IMR-90 (cell line): ENCODE measurements around the gene RAB14.

Source experiments
- BHLHE40 ChIP-seq: fragments of 150-350 bp; IDR thresholded peaks from 2 replicates; pipeline ENCODE4 v1.6.1; 2016; ENCODE audit warnings: mild to moderate bottlenecking, low read depth, low read length
- MAZ ChIP-seq: IDR thresholded peaks from 2 replicates; pipeline ENCODE4 v1.6.1; 2012; ENCODE audit warnings: low read depth, mild to moderate bottlenecking, low read length, improper control_type of control experiment, moderate library complexity, borderline replicate concordance
- POLR2A ChIP-seq: IDR thresholded peaks from 2 replicates; pipeline ENCODE4 v1.6.1; 2012; ENCODE audit warnings: mild to moderate bottlenecking, low read depth, low read length
- TF ChIP-seq, protein P1 (sequence below): conservative IDR thresholded peaks from 2 replicates; pipeline ENCODE4 v1.5.1; 2012; ENCODE audit warnings: mild to moderate bottlenecking, low read depth, low read length, improper control_type of control experiment
- TF ChIP-seq, protein P2 (sequence below): fragments of 150-350 bp; IDR thresholded peaks from 2 replicates; pipeline ENCODE4 v1.6.1; 2017; ENCODE audit warnings: mild to moderate bottlenecking, antibody characterized with exemption, low read length, low read depth

DNA sequence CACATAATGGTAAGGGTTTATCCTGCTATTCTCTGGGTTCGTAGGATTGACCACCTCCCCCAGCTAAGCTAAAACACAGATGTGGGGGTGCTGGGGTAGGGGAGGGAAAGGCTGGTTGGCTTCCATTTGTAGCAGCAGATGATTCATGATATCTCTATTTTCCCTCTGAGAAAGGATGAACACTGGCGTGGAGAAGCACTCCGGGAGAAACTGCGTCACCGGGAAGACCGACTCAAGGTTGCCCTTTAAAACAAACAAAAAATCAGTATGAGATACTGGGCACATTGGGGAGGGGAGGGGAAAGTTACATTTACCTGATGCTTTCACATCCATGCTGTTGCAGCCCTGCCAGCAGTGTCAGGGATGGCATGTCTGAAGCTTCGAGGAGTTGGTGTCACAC lies 28.2 kb downstream of the RAB14 start:
- TF ChIP-seq, protein P1, sequence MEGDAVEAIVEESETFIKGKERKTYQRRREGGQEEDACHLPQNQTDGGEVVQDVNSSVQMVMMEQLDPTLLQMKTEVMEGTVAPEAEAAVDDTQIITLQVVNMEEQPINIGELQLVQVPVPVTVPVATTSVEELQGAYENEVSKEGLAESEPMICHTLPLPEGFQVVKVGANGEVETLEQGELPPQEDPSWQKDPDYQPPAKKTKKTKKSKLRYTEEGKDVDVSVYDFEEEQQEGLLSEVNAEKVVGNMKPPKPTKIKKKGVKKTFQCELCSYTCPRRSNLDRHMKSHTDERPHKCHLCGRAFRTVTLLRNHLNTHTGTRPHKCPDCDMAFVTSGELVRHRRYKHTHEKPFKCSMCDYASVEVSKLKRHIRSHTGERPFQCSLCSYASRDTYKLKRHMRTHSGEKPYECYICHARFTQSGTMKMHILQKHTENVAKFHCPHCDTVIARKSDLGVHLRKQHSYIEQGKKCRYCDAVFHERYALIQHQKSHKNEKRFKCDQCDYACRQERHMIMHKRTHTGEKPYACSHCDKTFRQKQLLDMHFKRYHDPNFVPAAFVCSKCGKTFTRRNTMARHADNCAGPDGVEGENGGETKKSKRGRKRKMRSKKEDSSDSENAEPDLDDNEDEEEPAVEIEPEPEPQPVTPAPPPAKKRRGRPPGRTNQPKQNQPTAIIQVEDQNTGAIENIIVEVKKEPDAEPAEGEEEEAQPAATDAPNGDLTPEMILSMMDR, result no peak
- no peak for TF ChIP-seq POLR2A
- TF ChIP-seq, protein P2, sequence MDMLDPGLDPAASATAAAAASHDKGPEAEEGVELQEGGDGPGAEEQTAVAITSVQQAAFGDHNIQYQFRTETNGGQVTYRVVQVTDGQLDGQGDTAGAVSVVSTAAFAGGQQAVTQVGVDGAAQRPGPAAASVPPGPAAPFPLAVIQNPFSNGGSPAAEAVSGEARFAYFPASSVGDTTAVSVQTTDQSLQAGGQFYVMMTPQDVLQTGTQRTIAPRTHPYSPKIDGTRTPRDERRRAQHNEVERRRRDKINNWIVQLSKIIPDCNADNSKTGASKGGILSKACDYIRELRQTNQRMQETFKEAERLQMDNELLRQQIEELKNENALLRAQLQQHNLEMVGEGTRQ, result no peak
- TF ChIP-seq MAZ, result no peak
- TF ChIP-seq BHLHE40, result no peak
